Breast epithelium (tissue), 4 donors: ENCODE data around the gene COL18A1. TPM values are rescaled to one million over a fixed set of nuclear protein-coding genes. Genes with fewer than 3 reads are reported as not detected.

Source experiments
- DNase-seq, 2 donors: peaks; one replicate each; pipeline ENCODE4 v3.0.0-alpha.2; 2019; ENCODE audit warnings: low spot score in 2 of 2
- H3K27ac ChIP-seq, 2 donors: fragments of 200-600 bp; sonication (generic) in 1 of 2; one replicate each; pipeline ENCODE4 v1.5.1; 2016 to 2019; ENCODE audit warnings: mild to moderate bottlenecking in 1 of 2
- H3K27me3 ChIP-seq, 2 donors: fragments of 200-600 bp; sonication (generic) in 1 of 2; one replicate each; pipeline versions ENCODE4 v1.5.1 to v1.6.0; 2017 to 2019; ENCODE audit warnings: control low read depth in 1 of 2, mild to moderate bottlenecking in 1 of 2
- H3K36me3 ChIP-seq: fragments of 200-600 bp; one replicate; pipeline ENCODE4 v1.5.1; 2019
- H3K4me1 ChIP-seq, 2 donors: fragments of 200-600 bp; sonication (generic); one replicate each; pipeline ENCODE4 v1.5.1; 2016 to 2019; ENCODE audit warnings: control low read depth in 1 of 2
- H3K4me3 ChIP-seq, 3 donors: fragments of 200-600 bp; sonication (generic); 1 replicate in 2 of 3; 2 replicates in 1 of 3; pipeline ENCODE4 v1.5.1; 2016 to 2019; ENCODE audit warnings: mild to moderate bottlenecking in 3 of 3, moderate library complexity in 2 of 3
- H3K9me3 ChIP-seq, 2 donors: fragments of 200-600 bp; sonication (generic) in 1 of 2; one replicate each; pipeline ENCODE4 v1.5.1; 2016 to 2019; ENCODE audit warnings: control low read depth in 1 of 2
- CTCF ChIP-seq, 3 donors: fragments of 450-650 bp; IDR thresholded peaks; one replicate each; pipeline ENCODE4 v1.5.1; 2016 to 2017; ENCODE audit warnings: antibody characterized with exemption in 3 of 3, mild to moderate bottlenecking in 3 of 3, moderate library complexity in 3 of 3
- POLR2A ChIP-seq: fragments of 450-650 bp; IDR thresholded peaks from one replicate; pipeline ENCODE4 v1.6.1; 2016; ENCODE audit warnings: antibody characterized with exemption, mild to moderate bottlenecking, moderate library complexity
- POLR2AphosphoS5 ChIP-seq, 3 donors: sonication (generic); formaldehyde crosslinking; IDR thresholded peaks; one replicate each; pipeline ENCODE4 v1.6.1; 2017; ENCODE audit warnings: antibody characterized with exemption in 3 of 3
- intact Hi-C: fragments of 100-400 bp; cut with DNase I; formaldehyde crosslinking; loops from one replicate; pipeline ENCODE4 v1.15.1; 2023; ENCODE audit warnings: low total_unique reads
- total RNA-seq, 3 donors: library from RNA; depleted of rRNA; stranded (reverse); fragments of >200 nt; gene quantifications; one replicate each; pipeline ENCODE4 v1.1.0, GENCODE V29; 2016

The COL18A1 gene
- total RNA-seq, 3 donors from 2014 or later = 48.3 to 62.9 (median 55.8) TPM

- no peak for DNase-seq
- H3K9me3 ChIP-seq = peaks cover 6 to 10% of the 10 kb centered on the region in 2 donors
- no peaks in the 10 kb centered on the region for H3K36me3 ChIP-seq
- no peaks in the 10 kb centered on the region for H3K27me3 ChIP-seq
- peaks cover 0 to 20% of the 10 kb centered on the region in 2 donors for H3K4me1 ChIP-seq
- no peak overlapping the region for H3K4me3 ChIP-seq
- intact Hi-C loops = no loop called here
- no peak for TF ChIP-seq POLR2AphosphoS5 (IDR thresholded peaks at IDR 0.05)
- no peak for TF ChIP-seq POLR2A
- peak in 1 of 3 donors; percentile 30 for TF ChIP-seq CTCF (IDR thresholded peaks at IDR 0.05)
- H3K27ac ChIP-seq = peak overlapping the region; percentile 45 to 59
Measured at GRCh38 chr21:45515241-45516061, 110.5 kb downstream of the COL18A1 start.

- Histone ChIP-seq H3K9me3 (peaks cover 6 to 17% of the 10 kb centered on the region in 2 donors), H3K27ac (peak overlapping the region in 1 of 2 donors; percentile 45), H3K27me3 (no peaks in the 10 kb centered on the region), H3K4me3 (no peak overlapping the region), H3K36me3 (no peaks in the 10 kb centered on the region), H3K4me1 (peaks cover 0 to 20% of the 10 kb centered on the region in 2 donors)
- no peak for DNase-seq
- intact Hi-C loops = no loop called here
- TF ChIP-seq POLR2A = no peak
- TF ChIP-seq POLR2AphosphoS5 (IDR thresholded peaks at IDR 0.05) = no peak
- TF ChIP-seq CTCF (IDR thresholded peaks at IDR 0.05) = no peak
Measured at GRCh38 chr21:45516071-45516670, 111.2 kb downstream of the COL18A1 start.

GRCh38 chr21:45516671-45517151, 111.7 kb downstream of the COL18A1 start:
- intact Hi-C loops = no loop called here
- H3K4me1 ChIP-seq = peaks cover 0 to 20% of the 10 kb centered on the region in 2 donors
- no peak overlapping the region for H3K4me3 ChIP-seq
- no peaks in the 10 kb centered on the region for H3K27me3 ChIP-seq
- TF ChIP-seq POLR2A (no peak), CTCF (IDR thresholded peaks at IDR 0.05) (no peak), POLR2AphosphoS5 (IDR thresholded peaks at IDR 0.05) (no peak)
- peaks cover 6 to 20% of the 10 kb centered on the region in 2 donors for H3K9me3 ChIP-seq
- DNase-seq = no peak
- H3K27ac ChIP-seq = no peak overlapping the region
- no peaks in the 10 kb centered on the region for H3K36me3 ChIP-seq

- Histone ChIP-seq H3K4me3 (no peak overlapping the region), H3K9me3 (peaks cover 11 to 20% of the 10 kb centered on the region in 2 donors), H3K4me1 (peaks cover 0 to 20% of the 10 kb centered on the region in 2 donors), H3K27ac (no peak overlapping the region), H3K27me3 (no peaks in the 10 kb centered on the region), H3K36me3 (no peaks in the 10 kb centered on the region)
- intact Hi-C loops = no loop called here
- no peak for TF ChIP-seq POLR2A
- no peak for TF ChIP-seq CTCF (IDR thresholded peaks at IDR 0.05)
- TF ChIP-seq POLR2AphosphoS5 (IDR thresholded peaks at IDR 0.05) = no peak
- no peak for DNase-seq
Measured at GRCh38 chr21:45517249-45518065, 112.5 kb downstream of the COL18A1 start.
